ENCODE data around the gene TTC17.

The TTC17 gene

GRCh38 chr11:43541993-43542392, 183.3 kb downstream of the TTC17 start:
- no peak for DNase-seq

DNA sequence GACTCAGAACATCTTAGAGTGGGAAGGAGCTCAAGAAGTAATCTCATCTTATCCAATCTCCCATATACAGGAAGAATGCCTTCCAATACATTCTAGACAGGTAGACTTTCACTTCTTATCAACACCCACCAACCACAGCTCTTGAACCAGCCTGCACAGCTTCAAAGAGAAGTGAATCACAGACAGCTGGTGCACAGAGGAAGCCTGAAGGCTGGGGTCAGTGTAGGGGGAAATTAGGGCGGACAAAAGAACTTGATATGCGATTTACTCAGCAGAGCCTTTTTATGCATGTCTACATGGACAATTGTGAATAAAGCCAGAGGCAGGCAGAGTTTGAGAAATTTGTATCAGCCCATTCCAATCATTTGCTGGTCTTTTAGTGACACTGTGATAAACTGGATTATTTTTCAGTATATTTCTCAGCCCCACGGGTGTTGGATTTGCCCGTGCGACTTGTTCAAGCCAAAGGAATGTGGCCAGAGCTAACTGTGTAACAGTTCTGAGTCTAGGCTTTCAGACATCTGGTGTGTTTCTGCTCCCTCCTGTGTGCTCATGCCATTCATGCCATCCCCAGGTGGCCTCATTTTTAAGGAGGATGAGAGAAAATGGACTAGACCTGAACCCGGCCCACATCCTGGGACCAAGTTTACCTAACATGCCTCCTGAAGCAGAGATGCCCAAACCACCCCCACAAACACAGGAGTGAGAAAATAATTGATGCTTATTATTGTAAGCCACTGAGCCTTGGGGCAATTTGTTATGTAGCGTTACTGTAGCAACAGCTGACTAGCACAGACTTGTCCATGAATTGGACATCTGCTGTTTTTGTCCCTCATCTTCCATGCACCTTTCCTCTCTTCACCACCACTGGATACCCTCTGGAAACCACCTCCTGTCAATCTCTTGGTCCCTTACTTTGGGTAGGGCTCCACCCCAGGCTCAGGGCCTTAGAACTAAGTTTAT, 184.3 kb downstream of the TTC17 start:
- no peak for DNase-seq
